GM21717 (cell line): ENCODE results near the gene FAM53B.

Experiments
- ATAC-seq: cut with Tn5 transposase; IDR thresholded peaks from one replicate; pipeline ENCODE4 v1.9.1; 2021; ENCODE audit warnings: mild to moderate bottlenecking, moderate library complexity; ENCODE audit not compliant: unreplicated experiment

Gene FAM53B

GRCh38 chr10:124681626-124682552, 62.3 kb downstream of the FAM53B start:
- no peak for ATAC-seq

DNA sequence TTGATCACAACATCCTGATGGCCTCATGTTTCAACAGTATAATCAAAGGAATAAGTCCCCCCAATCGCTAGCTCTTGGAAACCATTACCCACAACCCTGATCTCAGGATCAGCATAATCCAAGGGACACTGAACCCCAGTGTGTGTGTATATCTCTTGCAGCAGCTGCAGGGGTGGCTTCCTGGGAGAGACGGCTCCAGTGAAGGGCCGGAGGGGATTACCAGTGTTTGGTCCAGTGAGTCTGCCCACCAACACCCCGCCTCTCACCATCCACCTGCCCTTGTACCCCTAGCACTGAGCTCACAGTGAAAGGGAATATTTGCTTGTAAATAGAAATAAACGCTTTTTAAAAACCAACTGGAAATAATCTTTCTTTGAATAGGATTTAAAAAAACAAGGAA, 63.1 kb downstream of the FAM53B start:
- ATAC-seq: no peak

DNA sequence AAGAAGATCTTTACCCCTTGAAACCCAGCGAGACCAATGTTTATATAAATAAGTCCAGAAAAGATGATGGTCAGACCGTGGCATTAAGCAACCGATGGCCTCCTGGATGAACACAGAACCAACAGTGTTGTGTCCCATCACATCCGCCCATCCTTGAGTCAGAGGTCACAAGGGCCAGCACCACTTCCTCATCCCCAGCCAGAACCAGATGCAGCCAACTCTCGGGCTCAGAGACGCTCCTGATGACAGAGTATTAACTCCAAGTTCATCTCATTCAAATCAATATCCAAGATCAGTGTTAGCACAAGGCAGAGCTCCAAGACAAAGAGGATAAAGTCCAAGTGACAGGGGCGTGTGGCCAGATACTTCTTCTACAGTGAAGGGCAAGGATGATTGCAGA, 63.5 kb downstream of the FAM53B start:
- ATAC-seq: no peak

GRCh38 chr10:124679401-124679800, 64.8 kb downstream of the FAM53B start:
- ATAC-seq: no peak

GRCh38 chr10:124678557-124679240, 65.5 kb downstream of the FAM53B start:
- no peak for ATAC-seq

DNA sequence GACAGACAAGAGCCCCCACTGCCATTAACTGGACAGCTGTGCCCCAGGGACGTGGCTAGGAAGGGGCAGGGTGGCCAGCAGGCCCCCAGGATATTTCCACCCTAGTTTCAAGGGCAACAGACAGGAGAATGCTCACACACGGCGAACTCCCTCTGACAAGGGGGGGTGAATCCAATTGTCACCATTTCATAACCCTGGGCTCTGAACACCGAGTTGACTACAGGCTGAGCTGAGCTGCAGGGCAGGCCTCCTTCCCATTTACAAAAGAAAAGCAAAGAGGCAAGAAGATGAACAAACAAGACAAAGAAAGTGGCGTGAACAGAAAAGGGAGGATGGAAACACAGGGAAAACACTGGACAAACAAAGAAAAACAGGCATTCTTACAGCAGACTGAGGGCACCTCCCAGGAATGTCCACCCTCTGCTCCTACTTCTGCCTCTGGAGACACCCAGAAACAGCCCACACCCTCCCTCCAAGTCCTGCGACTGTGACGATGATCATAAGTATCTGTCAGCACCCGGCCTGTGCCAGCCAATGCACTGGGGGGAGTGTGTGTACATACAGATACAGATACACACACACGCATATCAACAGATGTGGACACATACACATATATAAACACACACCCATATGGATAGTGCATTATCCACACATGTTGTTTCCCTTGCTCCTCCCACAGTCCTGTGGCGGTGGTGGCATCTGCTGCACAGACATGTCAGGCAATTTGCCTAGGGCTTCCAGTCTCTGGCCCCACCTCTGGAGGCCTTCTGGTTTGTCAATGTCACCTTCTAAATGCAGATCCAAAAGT, 66.2 kb downstream of the FAM53B start:
- ATAC-seq: no peak

DNA sequence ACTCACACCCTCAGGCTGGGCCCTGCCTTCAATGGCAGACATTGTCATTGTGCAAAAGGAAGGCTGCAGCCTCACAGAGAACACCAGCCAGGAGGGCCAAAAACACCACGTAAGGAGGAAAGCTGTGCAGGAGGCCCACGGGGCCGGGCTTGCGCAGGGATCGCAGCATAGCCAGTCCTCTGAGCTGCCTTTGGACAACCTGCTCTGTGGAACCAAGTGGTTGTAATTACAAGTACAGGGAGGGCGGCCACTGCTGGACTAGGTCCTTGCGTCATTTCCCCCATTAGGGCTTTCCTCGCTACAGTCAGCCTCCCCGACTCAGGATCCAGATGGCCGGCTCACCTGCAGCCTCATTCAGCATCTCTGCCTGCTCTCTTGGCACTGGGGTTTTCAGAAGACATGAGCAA, 66.9 kb downstream of the FAM53B start:
- no peak for ATAC-seq

DNA sequence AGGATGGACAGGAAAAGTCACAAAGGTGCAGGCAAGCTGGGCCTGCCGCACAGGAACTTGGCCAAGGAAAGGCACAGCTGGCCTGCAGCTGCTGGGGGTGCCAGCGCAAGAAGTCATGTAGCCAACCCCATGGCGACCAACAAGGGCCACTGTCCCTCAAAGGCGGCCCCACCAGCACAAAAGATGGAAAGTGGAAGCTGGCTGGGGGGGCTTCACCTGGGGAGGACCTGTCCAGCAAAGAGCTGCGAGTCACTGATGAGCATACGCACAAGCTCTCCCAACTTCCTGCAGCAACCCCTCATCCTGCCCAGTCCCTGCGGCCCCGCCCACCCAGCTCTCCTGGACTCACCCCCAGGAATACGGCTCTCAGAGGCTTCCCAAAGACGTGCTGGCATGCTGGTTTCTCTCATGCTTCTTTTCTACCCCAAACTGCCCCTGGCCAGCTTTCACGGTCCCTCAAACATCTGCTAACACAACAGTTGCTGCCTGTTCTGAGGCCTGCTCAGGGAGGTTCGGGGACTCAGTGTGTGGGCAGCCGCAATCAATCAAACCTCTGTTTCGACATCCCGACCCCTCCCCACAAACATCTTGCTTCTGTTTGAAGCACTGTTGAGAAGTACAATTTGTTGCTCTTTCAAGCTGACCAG, 67.6 kb downstream of the FAM53B start:
- ATAC-seq: no peak

- ATAC-seq: no peak
Observed at GRCh38 chr10:124675824-124676223, 68.4 kb downstream of the FAM53B start.

GRCh38 chr10:124675261-124675660, 68.9 kb downstream of the FAM53B start:
- ATAC-seq: no peak

GRCh38 chr10:124674768-124675222, 69.4 kb downstream of the FAM53B start:
- no peak for ATAC-seq

DNA sequence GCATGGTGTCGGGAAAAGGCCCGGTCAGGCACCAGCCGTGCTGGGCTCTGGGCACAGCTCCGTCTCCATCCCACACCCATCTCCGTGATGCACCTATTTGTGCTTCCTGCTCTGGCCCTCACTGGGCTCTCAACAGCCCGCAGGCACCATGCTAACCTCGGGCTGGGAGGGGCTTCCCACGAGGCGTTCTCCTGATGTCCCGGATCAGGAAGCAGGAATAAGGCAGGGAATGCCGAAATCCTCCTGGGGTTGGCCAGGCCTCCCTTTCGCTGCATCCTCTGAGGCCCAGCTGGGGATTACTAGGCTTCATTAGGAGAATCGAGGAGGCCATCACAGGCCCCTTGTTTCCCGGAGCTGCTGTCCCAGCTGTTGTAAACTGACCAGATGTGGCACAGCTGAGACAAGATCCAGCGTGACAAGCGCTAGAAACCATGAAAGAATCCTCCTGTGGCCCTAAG, 72.0 kb downstream of the FAM53B start:
- no peak for ATAC-seq

DNA sequence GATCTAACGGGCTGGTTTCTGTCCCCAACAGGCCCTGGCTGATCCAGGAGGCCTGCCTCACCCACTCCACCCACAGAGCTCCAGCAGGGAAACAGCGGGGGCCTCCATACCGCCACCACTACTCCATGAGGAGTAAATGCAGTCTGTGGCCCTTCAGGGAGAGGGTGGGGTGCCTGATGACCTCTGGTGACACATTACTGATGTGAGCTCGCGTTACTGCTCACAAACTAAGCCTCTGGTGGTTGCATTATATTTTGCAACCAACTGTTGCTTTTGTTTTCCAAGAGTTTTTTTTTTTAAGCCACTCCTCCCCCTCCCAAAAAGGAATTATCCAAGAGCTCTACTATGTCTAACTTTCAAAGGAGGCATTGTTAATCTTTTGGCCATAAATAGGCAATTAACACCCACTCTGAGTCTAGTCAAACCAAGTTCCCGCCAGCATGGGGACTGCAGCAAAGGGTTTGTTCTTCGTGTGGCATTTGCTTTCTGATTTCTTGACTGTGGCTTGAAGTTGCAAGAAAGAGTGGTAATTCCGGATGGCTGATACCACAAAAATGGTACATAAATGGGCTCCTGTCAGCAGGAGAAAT, 72.6 kb downstream of the FAM53B start:
- no peak for ATAC-seq

DNA sequence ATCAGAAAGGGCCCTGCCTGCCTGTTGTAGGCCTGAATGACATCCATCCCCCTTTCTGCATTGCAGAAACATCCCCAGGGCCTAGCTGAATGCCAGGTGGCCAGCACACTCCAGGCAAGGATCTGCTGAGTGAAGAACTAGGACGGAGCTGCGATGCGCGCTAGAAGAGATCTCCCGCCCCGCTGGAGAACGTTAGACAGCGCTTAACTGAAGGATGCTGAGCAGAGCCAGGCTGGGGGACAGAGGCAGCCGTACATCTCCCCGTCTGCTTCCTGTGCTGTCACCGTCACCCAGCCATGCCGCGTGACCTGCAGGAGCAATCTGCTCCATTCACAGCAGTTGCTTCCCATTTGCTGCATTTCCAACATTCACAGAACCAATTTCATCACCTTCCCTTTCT, 73.3 kb downstream of the FAM53B start:
- no peak for ATAC-seq

- ATAC-seq: no peak
Observed at GRCh38 chr10:124669824-124670654, 74.1 kb downstream of the FAM53B start.

DNA sequence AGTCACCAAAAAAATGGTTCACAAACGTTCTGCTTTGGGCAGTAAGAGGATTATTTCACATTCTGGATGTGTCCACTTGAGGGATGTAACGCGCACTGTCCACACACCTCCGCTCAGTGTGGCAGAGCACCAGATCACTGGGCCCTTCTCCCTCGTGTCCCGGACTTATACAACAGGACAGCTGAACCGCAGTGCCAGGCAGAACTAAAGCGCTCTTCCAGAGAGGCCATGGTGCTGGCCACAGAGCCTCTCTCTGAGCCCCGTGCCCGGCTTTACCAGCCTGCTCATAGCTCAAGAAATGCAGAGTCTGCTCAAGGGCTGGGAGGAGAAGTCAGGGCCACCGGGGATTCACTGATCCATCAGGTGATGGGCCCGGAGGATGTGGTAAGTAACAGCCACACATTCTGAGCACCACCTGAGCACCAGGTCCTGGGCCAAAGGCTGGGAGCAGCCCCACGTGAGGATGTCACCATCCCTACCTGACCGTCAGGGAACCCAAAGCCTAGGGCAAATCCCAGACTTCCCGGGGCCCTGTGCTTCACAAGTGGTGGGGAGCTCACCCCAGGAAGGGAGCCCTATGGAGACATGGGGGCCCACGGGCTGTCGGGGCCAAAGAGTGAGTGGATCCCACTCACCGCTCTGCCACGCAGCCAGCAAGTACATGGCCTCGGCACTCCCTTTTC, 74.9 kb downstream of the FAM53B start:
- no peak for ATAC-seq

DNA sequence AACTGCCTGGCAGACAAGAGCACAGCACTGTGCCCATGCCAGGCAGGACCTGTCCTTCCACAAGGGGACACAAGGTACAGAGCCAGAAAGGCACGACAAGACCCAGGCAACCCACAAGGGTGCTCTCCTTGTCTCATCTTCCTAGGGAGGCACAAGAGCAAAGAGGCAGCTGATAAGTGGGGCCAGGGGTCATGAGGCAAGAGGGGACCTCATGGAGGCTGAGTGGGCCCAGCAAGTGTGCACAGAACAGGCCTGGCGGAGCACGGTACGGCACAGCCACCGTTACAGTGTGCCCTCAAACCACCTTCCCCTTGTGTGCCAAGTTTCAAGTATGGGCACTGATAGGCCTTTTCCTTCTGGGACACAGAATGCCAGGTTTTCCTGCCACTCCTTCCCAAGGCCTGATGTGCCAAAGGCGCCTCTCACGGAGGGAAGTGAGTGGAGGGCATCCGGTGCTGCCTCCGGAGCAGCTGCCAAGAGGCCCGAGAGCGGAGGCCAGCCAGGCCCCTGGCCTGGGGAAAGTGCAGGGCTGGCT, 75.6 kb downstream of the FAM53B start:
- no peak for ATAC-seq
